SK-N-SH treated with all-trans-retinoic acid at 6 μM for 48 hours (cell line): ENCODE results near the gene HP1BP3.

ENCODE experiments used
- ATAC-seq: fragments of 200-7000 bp; cut with Tn5 transposase; 3 replicates; pipeline ENCODE4 v1.9.1; 2020; ENCODE audit warnings: mild to moderate bottlenecking, moderate library complexity
- ARNTL ChIP-seq: fragments of 450-650 bp; formaldehyde crosslinking; IDR thresholded peaks from 2 replicates; pipeline ENCODE4 v1.5.0; 2020; ENCODE audit warnings: low read depth, mild to moderate bottlenecking, moderate library complexity, borderline replicate concordance
- CSDC2 ChIP-seq: fragments of 250-450 bp; sonication (Bioruptor Pico); IDR thresholded peaks from 2 replicates; pipeline ENCODE4 v1.5.0; 2020; ENCODE audit warnings: mild to moderate bottlenecking, moderate library complexity
- ESRRG ChIP-seq: fragments of 250-450 bp; sonication (Bioruptor Pico); IDR thresholded peaks from 2 replicates; pipeline ENCODE4 v1.6.1; 2021; ENCODE audit warnings: mild to moderate bottlenecking
- GLIS3 ChIP-seq: fragments of 250-450 bp; sonication (Bioruptor Pico); IDR thresholded peaks from 2 replicates; pipeline ENCODE4 v1.5.0; 2020; ENCODE audit warnings: mild to moderate bottlenecking, moderate library complexity
- ISL1 ChIP-seq: fragments of 250-450 bp; sonication (Bioruptor Pico); IDR thresholded peaks from 2 replicates; pipeline ENCODE4 v2.1.2; 2022; ENCODE audit warnings: mild to moderate bottlenecking, moderate library complexity
- OSR1 ChIP-seq: fragments of 250-450 bp; sonication (Bioruptor Pico); IDR thresholded peaks from 2 replicates; pipeline ENCODE4 v1.8.0; 2022; ENCODE audit warnings: moderate library complexity, mild to moderate bottlenecking, inconsistent platforms
- POU6F1 ChIP-seq: fragments of 250-450 bp; sonication (Bioruptor Pico); IDR thresholded peaks from 2 replicates; pipeline ENCODE4 v1.8.0; 2021; ENCODE audit warnings: low read depth, mild to moderate bottlenecking, moderate library complexity, borderline replicate concordance
- RARB ChIP-seq: fragments of 250-450 bp; sonication (Bioruptor Pico); IDR thresholded peaks from 2 replicates; pipeline ENCODE4 v1.8.0; 2021; ENCODE audit warnings: mild to moderate bottlenecking, moderate library complexity
- SNAI2 ChIP-seq: fragments of 250-450 bp; sonication (Bioruptor Pico); IDR thresholded peaks from 2 replicates; pipeline ENCODE4 v1.5.0; 2020; ENCODE audit warnings: mild to moderate bottlenecking, moderate library complexity
- TCF4 ChIP-seq: fragments of 250-450 bp; sonication (Bioruptor Pico); IDR thresholded peaks from 2 replicates; pipeline ENCODE4 v1.8.0; 2021; ENCODE audit warnings: mild to moderate bottlenecking, moderate library complexity, borderline replicate concordance
- TOX ChIP-seq: fragments of 250-450 bp; sonication (Bioruptor Pico); IDR thresholded peaks from 2 replicates; pipeline ENCODE4 v1.8.0; 2021; ENCODE audit warnings: mild to moderate bottlenecking, moderate library complexity, borderline replicate concordance
- ZC3H10 ChIP-seq: fragments of 250-450 bp; sonication (Bioruptor Pico); IDR thresholded peaks from 2 replicates; pipeline ENCODE4 v1.5.1; 2021; ENCODE audit warnings: mild to moderate bottlenecking, moderate library complexity
- ZFP3 ChIP-seq: fragments of 250-450 bp; sonication (Bioruptor Pico); IDR thresholded peaks from 2 replicates; pipeline ENCODE4 v1.5.0; 2020; ENCODE audit warnings: mild to moderate bottlenecking, moderate library complexity
- ZFP30 ChIP-seq: fragments of 450-650 bp; formaldehyde crosslinking; IDR thresholded peaks from 2 replicates; pipeline ENCODE4 v1.5.0; 2022; ENCODE audit warnings: mild to moderate bottlenecking, moderate library complexity
- ZNF565 ChIP-seq: fragments of 450-650 bp; formaldehyde crosslinking; conservative IDR thresholded peaks from 2 replicates; pipeline ENCODE4 v1.5.0; 2020; ENCODE audit warnings: low read depth, mild to moderate bottlenecking, moderate library complexity
- ZNF70 ChIP-seq: fragments of 450-650 bp; formaldehyde crosslinking; IDR thresholded peaks from 2 replicates; pipeline ENCODE4 v1.5.0; 2020; ENCODE audit warnings: mild to moderate bottlenecking, moderate library complexity
- ZNF8 ChIP-seq: fragments of 450-650 bp; formaldehyde crosslinking; IDR thresholded peaks from 2 replicates; pipeline ENCODE4 v1.5.0; 2020; ENCODE audit warnings: mild to moderate bottlenecking, moderate library complexity
- TF ChIP-seq, protein P1 (sequence below): fragments of 250-450 bp; sonication (Bioruptor Pico); IDR thresholded peaks from 2 replicates; pipeline ENCODE4 v1.5.1; 2021; ENCODE audit warnings: mild to moderate bottlenecking, moderate library complexity
- TF ChIP-seq, protein P2 (sequence below): fragments of 250-450 bp; sonication (Bioruptor Pico); IDR thresholded peaks from 2 replicates; pipeline ENCODE4 v1.5.1; 2020; ENCODE audit warnings: low read depth, mild to moderate bottlenecking, moderate library complexity

The HP1BP3 gene

DNA sequence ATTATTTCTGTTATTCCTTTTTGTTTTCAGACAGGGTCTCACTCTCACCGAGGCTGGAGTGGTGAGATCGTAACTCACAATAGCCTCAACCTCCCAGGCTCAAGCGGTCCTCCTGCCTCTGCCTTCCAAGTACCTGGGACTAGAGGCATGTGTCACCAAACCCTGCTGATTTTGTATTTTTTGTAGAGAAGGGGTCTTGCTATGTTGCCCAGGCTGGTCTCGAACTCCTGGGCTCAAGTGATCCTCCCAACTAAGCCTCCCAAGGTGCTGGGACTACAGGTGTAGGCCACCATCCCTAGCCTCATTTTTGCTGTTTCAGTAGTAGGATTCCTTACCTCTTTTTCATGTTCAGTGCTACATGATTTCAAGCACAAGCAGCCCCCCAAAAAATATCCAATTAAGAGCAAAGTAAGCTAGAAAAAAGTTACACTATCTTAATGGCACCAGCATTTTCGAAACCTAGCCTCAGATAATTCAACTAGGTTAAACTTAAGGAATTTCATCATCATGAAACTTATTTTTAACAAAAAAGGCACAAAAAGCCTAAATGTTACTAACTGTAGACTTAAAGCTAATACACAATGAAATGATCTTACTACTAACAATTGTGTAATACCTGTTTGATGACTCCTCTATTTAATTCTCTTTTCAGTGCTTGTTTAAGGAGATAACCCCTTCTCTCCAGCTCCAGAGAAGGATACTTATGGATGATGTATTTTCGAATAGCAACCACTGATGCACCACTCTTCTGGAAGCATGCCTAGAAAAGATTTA lies 16.6 kb downstream of the HP1BP3 start:
- no peak for ATAC-seq
- TF ChIP-seq ZNF565 (CRISPR knock-in tag) (no peak), SNAI2 (no peak)

GRCh38 chr1:20767271-20767670 lies 19.8 kb downstream of the HP1BP3 start:
- ATAC-seq: no peak
- TF ChIP-seq TCF4 (CRISPR knock-in tag): no peak
- TF ChIP-seq, protein P1, sequence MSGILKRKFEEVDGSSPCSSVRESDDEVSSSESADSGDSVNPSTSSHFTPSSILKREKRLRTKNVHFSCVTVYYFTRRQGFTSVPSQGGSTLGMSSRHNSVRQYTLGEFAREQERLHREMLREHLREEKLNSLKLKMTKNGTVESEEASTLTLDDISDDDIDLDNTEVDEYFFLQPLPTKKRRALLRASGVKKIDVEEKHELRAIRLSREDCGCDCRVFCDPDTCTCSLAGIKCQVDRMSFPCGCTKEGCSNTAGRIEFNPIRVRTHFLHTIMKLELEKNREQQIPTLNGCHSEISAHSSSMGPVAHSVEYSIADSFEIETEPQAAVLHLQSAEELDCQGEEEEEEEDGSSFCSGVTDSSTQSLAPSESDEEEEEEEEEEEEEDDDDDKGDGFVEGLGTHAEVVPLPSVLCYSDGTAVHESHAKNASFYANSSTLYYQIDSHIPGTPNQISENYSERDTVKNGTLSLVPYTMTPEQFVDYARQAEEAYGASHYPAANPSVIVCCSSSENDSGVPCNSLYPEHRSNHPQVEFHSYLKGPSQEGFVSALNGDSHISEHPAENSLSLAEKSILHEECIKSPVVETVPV (CRISPR knock-in tag): no peak

DNA sequence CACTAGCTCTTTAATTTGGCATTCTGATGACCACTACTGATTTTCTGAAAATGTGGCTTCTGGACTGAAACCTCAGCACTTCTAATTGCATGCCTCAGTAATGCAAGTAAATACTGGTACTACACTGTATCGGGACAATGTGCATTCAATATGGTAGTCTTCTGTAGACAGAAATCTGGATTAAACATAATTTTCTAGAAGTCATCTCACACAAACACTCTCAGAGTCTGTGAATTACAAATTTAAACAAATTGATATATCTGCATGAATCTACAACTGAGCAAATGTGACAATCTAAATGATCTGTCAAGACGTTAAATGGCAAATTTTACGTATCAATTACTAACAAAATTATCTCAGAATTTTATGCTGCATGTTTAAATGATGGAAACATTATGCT lies 23.7 kb downstream of the HP1BP3 start:
- TF ChIP-seq CSDC2 (CRISPR knock-in tag) (no peak), RARB (CRISPR knock-in tag) (no peak), ISL1 (CRISPR knock-in tag) (no peak), ZNF70 (CRISPR knock-in tag) (no peak), POU6F1 (CRISPR knock-in tag) (no peak), ZNF8 (no peak), GLIS3 (no peak), ZFP3 (CRISPR knock-in tag) (no peak), ESRRG (no peak)
- TF ChIP-seq, protein P1 (CRISPR knock-in tag): no peak
- ATAC-seq: no peak

DNA sequence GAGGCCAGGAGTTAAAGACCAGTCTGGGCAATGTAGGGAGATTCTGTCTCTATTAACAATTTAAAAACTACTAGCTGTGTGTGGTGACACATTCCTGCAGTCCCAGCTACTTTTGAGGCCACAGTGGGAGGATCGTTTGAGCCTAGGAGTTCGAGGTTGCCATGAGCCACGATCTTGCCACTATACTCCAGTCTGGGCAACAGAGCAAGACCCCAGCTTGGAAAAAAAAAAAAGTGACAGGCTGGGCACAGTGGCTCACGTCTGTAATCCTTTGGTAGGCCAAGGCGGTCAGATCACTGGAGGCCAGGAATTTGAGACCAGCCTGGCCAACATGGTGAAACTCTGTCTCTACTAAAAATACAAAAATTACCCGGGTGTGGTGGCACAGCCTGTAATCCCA lies 26.8 kb downstream of the HP1BP3 start:
- TF ChIP-seq GLIS3 (no peak), ZFP3 (CRISPR knock-in tag) (no peak), CSDC2 (CRISPR knock-in tag) (no peak), ZC3H10 (no peak), ARNTL (CRISPR knock-in tag) (no peak), ZNF70 (CRISPR knock-in tag) (no peak), TCF4 (CRISPR knock-in tag) (no peak)
- TF ChIP-seq, protein P2, sequence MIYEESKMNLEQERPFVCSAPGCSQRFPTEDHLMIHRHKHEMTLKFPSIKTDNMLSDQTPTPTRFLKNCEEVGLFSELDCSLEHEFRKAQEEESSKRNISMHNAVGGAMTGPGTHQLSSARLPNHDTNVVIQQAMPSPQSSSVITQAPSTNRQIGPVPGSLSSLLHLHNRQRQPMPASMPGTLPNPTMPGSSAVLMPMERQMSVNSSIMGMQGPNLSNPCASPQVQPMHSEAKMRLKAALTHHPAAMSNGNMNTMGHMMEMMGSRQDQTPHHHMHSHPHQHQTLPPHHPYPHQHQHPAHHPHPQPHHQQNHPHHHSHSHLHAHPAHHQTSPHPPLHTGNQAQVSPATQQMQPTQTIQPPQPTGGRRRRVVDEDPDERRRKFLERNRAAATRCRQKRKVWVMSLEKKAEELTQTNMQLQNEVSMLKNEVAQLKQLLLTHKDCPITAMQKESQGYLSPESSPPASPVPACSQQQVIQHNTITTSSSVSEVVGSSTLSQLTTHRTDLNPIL (CRISPR knock-in tag): no peak
- TF ChIP-seq, all 23 proteins: peak for 0
- ATAC-seq: no peak

GRCh38 chr1:20753589-20753988 lies 33.5 kb downstream of the HP1BP3 start:
- TF ChIP-seq TCF4 (CRISPR knock-in tag): no peak
- TF ChIP-seq OSR1 (CRISPR knock-in tag): no peak
- TF ChIP-seq GLIS3: no peak
- TF ChIP-seq ARNTL (CRISPR knock-in tag): no peak
- TF ChIP-seq ISL1 (CRISPR knock-in tag): no peak
- TF ChIP-seq ZFP30 (CRISPR knock-in tag): no peak
- TF ChIP-seq, protein P2 (CRISPR knock-in tag): no peak
- no peak for TF ChIP-seq TOX (CRISPR knock-in tag)
- ATAC-seq: peak; percentile 22; the same call in 1 of the 3 replicates
